NCI-H1105 treated with DMSO at 0.1 percent for 48 hours (cell line): Measurements from ENCODE around the gene LEP.
"Not testable (repeated sequence)": the region's sequence is repeated elsewhere in the genome, so short reads cannot be mapped to it uniquely, and the experiment has no call there.

Experiments used
- DNase-seq: peaks from one replicate; lab custom pipeline; 2025; lab: John Stamatoyannopoulos, UW

The LEP gene

GRCh38 chr7:128210590-128211570, 30.2 kb upstream of the LEP start:
- DNase-seq: peak; percentile 68

GRCh38 chr7:128211626-128212025, 29.5 kb upstream of the LEP start:
- DNase-seq: no peak

- DNase-seq: no peak
Measured at GRCh38 chr7:128214463-128214862, 26.6 kb upstream of the LEP start.

- no peak for DNase-seq
Measured at GRCh38 chr7:128215281-128215680, 25.8 kb upstream of the LEP start.

- no peak for DNase-seq
Measured at GRCh38 chr7:128215739-128216138, 25.3 kb upstream of the LEP start.

- DNase-seq: no peak
Measured at GRCh38 chr7:128217030-128217805, 23.9 kb upstream of the LEP start.

GRCh38 chr7:128217967-128218652, 23.0 kb upstream of the LEP start:
- DNase-seq: no peak

- DNase-seq: no peak
Measured at GRCh38 chr7:128219636-128220035, 21.4 kb upstream of the LEP start.

GRCh38 chr7:128221929-128222403, 19.1 kb upstream of the LEP start:
- DNase-seq: no peak

- no peak for DNase-seq
Measured at GRCh38 chr7:128226132-128226980, 14.7 kb upstream of the LEP start.

GRCh38 chr7:128227271-128227670, 13.8 kb upstream of the LEP start:
- no peak for DNase-seq

- no peak for DNase-seq
Measured at GRCh38 chr7:128231021-128231420, 10.1 kb upstream of the LEP start.

GRCh38 chr7:128231677-128232076, 9.4 kb upstream of the LEP start:
- DNase-seq: no peak

- no peak for DNase-seq
Measured at GRCh38 chr7:128233471-128233870, 7.6 kb upstream of the LEP start.

GRCh38 chr7:128234476-128235026, 6.5 kb upstream of the LEP start:
- DNase-seq: no peak

- DNase-seq: no peak
Measured at GRCh38 chr7:128235471-128235870, 5.6 kb upstream of the LEP start.

GRCh38 chr7:128236924-128237586, 4.0 kb upstream of the LEP start:
- DNase-seq: no peak

GRCh38 chr7:128239146-128239545, 1.9 kb upstream of the LEP start:
- not testable (repeated sequence) for DNase-seq

GRCh38 chr7:128242661-128243060, 1.6 kb downstream of the LEP start:
- no peak for DNase-seq

- no peak for DNase-seq
Measured at GRCh38 chr7:128243273-128243672, 2.2 kb downstream of the LEP start.
